ENCODE data around the gene MIAT. TPM values are rescaled to one million over a fixed set of nuclear protein-coding genes. Genes with fewer than 3 reads are reported as not detected.
"Not testable (repeated sequence)": the region's sequence is repeated elsewhere in the genome, so short reads cannot be mapped to it uniquely, and the experiment has no call there.

MIAT gene
- total RNA-seq, 1 experiment from 2014 or later, result 0.41 TPM

GRCh38 chr22:26610072-26610958, 47.1 kb upstream of the MIAT start:
- ChIA-PET POLR2A (no interaction called here), CTCF (interaction anchor here (0.6 kb wide), 1 partner anchor 34 kb away, joined by 4 read pairs; no protein-coding TSS in a partner anchor)
- TF ChIP-seq, protein P1, sequence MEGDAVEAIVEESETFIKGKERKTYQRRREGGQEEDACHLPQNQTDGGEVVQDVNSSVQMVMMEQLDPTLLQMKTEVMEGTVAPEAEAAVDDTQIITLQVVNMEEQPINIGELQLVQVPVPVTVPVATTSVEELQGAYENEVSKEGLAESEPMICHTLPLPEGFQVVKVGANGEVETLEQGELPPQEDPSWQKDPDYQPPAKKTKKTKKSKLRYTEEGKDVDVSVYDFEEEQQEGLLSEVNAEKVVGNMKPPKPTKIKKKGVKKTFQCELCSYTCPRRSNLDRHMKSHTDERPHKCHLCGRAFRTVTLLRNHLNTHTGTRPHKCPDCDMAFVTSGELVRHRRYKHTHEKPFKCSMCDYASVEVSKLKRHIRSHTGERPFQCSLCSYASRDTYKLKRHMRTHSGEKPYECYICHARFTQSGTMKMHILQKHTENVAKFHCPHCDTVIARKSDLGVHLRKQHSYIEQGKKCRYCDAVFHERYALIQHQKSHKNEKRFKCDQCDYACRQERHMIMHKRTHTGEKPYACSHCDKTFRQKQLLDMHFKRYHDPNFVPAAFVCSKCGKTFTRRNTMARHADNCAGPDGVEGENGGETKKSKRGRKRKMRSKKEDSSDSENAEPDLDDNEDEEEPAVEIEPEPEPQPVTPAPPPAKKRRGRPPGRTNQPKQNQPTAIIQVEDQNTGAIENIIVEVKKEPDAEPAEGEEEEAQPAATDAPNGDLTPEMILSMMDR (IDR thresholded peaks at IDR 0.05; ENCODE audit: insufficient read depth in 1 of 2, low read depth in 1 of 2, low read length in 1 of 2, severe bottlenecking in 1 of 2, unreplicated experiment in 1 of 2), result no peak
- H3K27me3 Mint-ChIP-seq (ENCODE audit: insufficient read depth, unreplicated experiment), result peaks cover 5% of the 10 kb centered on the region
- no peaks in the 10 kb centered on the region for H3K4me1 Mint-ChIP-seq (ENCODE audit: low read depth, unreplicated experiment)
- H3K27me3 ChIP-seq (replicated peaks; ENCODE audit: control insufficient read depth, insufficient read depth, low read length), result no peaks in the 10 kb centered on the region
- no peak overlapping the region for H3K4me3 ChIP-seq (ENCODE audit: low read depth, low read length)
- no peaks in the 10 kb centered on the region for H3K4me1 ChIP-seq
- H3K36me3 ChIP-seq (ENCODE audit: control insufficient read depth, insufficient read depth, low read length), result no peaks in the 10 kb centered on the region
- no peak overlapping the region for H3K4me3 Mint-ChIP-seq (ENCODE audit: unreplicated experiment)
- DNase-seq, result no peak
- no peaks in the 10 kb centered on the region for H3K9me3 Mint-ChIP-seq (ENCODE audit: unreplicated experiment)
- H3K27ac Mint-ChIP-seq (ENCODE audit: unreplicated experiment), result no peak overlapping the region
- no peaks in the 10 kb centered on the region for H3K9me3 ChIP-seq
- intact Hi-C loops (cut with micrococcal nuclease; ENCODE audit: unreplicated experiment), result no loop called here
- no TSS peak for BruUV-seq (replicated peaks)
- peaks cover 4% of the 10 kb centered on the region for H3K36me3 Mint-ChIP-seq (ENCODE audit: insufficient read depth, unreplicated experiment)

GRCh38 chr22:26610996-26611395, 46.4 kb upstream of the MIAT start:
- TF ChIP-seq, protein P1 (IDR thresholded peaks at IDR 0.05; ENCODE audit: insufficient read depth in 1 of 2, low read depth in 1 of 2, low read length in 1 of 2, severe bottlenecking in 1 of 2, unreplicated experiment in 1 of 2), result no peak
- no peaks in the 10 kb centered on the region for H3K27me3 ChIP-seq (replicated peaks; ENCODE audit: control insufficient read depth, insufficient read depth, low read length)
- H3K9me3 Mint-ChIP-seq (ENCODE audit: unreplicated experiment), result no peaks in the 10 kb centered on the region
- POLR2A ChIA-PET, result no interaction called here
- no peaks in the 10 kb centered on the region for H3K4me1 ChIP-seq
- H3K36me3 ChIP-seq (ENCODE audit: control insufficient read depth, insufficient read depth, low read length), result no peaks in the 10 kb centered on the region
- intact Hi-C loops (cut with micrococcal nuclease; ENCODE audit: unreplicated experiment), result no loop called here
- no peak overlapping the region for H3K4me3 Mint-ChIP-seq (ENCODE audit: unreplicated experiment)
- peaks cover 4% of the 10 kb centered on the region for H3K36me3 Mint-ChIP-seq (ENCODE audit: insufficient read depth, unreplicated experiment)
- no peak overlapping the region for H3K4me3 ChIP-seq (ENCODE audit: low read depth, low read length)
- peaks cover 5% of the 10 kb centered on the region for H3K27me3 Mint-ChIP-seq (ENCODE audit: insufficient read depth, unreplicated experiment)
- no peaks in the 10 kb centered on the region for H3K4me1 Mint-ChIP-seq (ENCODE audit: low read depth, unreplicated experiment)
- no TSS peak for BruUV-seq (replicated peaks)
- no peaks in the 10 kb centered on the region for H3K9me3 ChIP-seq
- DNase-seq, result no peak
- CTCF ChIA-PET, result interaction anchor here (0.6 kb wide), 1 partner anchor 34 kb away, joined by 4 read pairs; no protein-coding TSS in a partner anchor
- H3K27ac Mint-ChIP-seq (ENCODE audit: unreplicated experiment), result no peak overlapping the region

- Histone ChIP-seq H3K27me3 (replicated peaks; ENCODE audit: control insufficient read depth, insufficient read depth, low read length) (no peaks in the 10 kb centered on the region), H3K36me3 (ENCODE audit: control insufficient read depth, insufficient read depth, low read length) (no peaks in the 10 kb centered on the region), H3K9me3 (no peaks in the 10 kb centered on the region), H3K4me1 (no peaks in the 10 kb centered on the region), H3K4me3 (ENCODE audit: low read depth, low read length) (no peak overlapping the region)
- peaks cover 4% of the 10 kb centered on the region for H3K36me3 Mint-ChIP-seq (ENCODE audit: insufficient read depth, unreplicated experiment)
- no peak overlapping the region for H3K4me3 Mint-ChIP-seq (ENCODE audit: unreplicated experiment)
- BruUV-seq (replicated peaks), result no TSS peak
- H3K9me3 Mint-ChIP-seq (ENCODE audit: unreplicated experiment), result no peaks in the 10 kb centered on the region
- H3K27ac Mint-ChIP-seq (ENCODE audit: unreplicated experiment), result no peak overlapping the region
- H3K4me1 Mint-ChIP-seq (ENCODE audit: low read depth, unreplicated experiment), result no peaks in the 10 kb centered on the region
- ChIA-PET POLR2A (no interaction called here), CTCF (no interaction called here)
- peaks cover 8% of the 10 kb centered on the region for H3K27me3 Mint-ChIP-seq (ENCODE audit: insufficient read depth, unreplicated experiment)
- TF ChIP-seq, protein P1 (IDR thresholded peaks at IDR 0.05; ENCODE audit: insufficient read depth in 1 of 2, low read depth in 1 of 2, low read length in 1 of 2, severe bottlenecking in 1 of 2, unreplicated experiment in 1 of 2), result no peak
- intact Hi-C loops (cut with micrococcal nuclease; ENCODE audit: unreplicated experiment), result no loop called here
- DNase-seq, result no peak
Measured at GRCh38 chr22:26612652-26613051, 44.7 kb upstream of the MIAT start.

GRCh38 chr22:26613753-26614152, 43.6 kb upstream of the MIAT start:
- CTCF ChIA-PET; DNase-seq; H3K36me3 ChIP-seq (ENCODE audit: control insufficient read depth, insufficient read depth, low read length); H3K4me3 Mint-ChIP-seq (ENCODE audit: unreplicated experiment); H3K4me1 ChIP-seq; H3K27me3 ChIP-seq (replicated peaks; ENCODE audit: control insufficient read depth, insufficient read depth, low read length); H3K9me3 Mint-ChIP-seq (ENCODE audit: unreplicated experiment); H3K27me3 Mint-ChIP-seq (ENCODE audit: insufficient read depth, unreplicated experiment); POLR2A ChIA-PET; H3K4me1 Mint-ChIP-seq (ENCODE audit: low read depth, unreplicated experiment); H3K27ac Mint-ChIP-seq (ENCODE audit: unreplicated experiment); intact Hi-C loops (cut with micrococcal nuclease; ENCODE audit: unreplicated experiment); H3K36me3 Mint-ChIP-seq (ENCODE audit: insufficient read depth, unreplicated experiment); BruUV-seq (replicated peaks); H3K4me3 ChIP-seq (ENCODE audit: low read depth, low read length); H3K9me3 ChIP-seq: not testable (repeated sequence)
